CD4-positive, alpha-beta T cell treated with Interferon gamma for 1 hour (primary cell): ENCODE results near the gene NPTX1.

ENCODE experiments used
- DNase-seq: peaks from one replicate; pipeline ENCODE4 v3.0.0-alpha.2; 2020

Gene NPTX1

DNA sequence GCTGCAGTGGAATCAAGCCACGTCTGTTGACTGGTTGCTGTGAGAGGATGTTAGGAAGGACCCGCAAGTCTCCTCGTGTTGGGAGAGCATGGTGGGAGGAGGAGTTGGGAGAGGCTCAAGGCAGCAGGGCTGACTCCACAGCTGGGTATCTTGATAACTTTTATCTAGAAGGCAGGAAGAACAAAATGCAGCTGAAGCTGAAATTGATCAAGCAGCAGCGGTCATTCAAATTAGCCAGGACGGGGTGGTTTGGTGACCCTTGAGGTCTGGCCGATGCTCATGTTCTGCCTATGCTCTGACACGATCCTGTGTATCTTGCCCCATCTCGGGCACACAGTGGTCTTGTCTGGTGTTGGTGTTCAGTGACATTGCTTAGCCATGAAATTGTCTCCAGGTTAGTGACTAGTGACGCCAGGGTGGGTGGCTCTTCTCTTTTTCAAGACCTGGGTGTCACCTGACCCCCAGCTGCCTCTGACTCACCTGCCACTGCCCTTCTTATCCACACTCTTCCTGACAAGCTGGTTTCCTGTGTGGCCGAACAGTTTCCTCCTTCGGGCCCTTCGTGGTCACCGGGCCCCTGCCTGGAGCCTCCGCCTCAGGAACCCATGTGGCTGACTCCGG is 19.1 kb downstream of the NPTX1 start:
- DNase-seq: peak; percentile 18

- no peak for DNase-seq
Observed at GRCh38 chr17:80456465-80457235, 19.8 kb downstream of the NPTX1 start.

- no peak for DNase-seq
Observed at GRCh38 chr17:80455784-80456183, 20.6 kb downstream of the NPTX1 start.

GRCh38 chr17:80455336-80455710 is 21.1 kb downstream of the NPTX1 start:
- DNase-seq: peak; percentile 54

DNA sequence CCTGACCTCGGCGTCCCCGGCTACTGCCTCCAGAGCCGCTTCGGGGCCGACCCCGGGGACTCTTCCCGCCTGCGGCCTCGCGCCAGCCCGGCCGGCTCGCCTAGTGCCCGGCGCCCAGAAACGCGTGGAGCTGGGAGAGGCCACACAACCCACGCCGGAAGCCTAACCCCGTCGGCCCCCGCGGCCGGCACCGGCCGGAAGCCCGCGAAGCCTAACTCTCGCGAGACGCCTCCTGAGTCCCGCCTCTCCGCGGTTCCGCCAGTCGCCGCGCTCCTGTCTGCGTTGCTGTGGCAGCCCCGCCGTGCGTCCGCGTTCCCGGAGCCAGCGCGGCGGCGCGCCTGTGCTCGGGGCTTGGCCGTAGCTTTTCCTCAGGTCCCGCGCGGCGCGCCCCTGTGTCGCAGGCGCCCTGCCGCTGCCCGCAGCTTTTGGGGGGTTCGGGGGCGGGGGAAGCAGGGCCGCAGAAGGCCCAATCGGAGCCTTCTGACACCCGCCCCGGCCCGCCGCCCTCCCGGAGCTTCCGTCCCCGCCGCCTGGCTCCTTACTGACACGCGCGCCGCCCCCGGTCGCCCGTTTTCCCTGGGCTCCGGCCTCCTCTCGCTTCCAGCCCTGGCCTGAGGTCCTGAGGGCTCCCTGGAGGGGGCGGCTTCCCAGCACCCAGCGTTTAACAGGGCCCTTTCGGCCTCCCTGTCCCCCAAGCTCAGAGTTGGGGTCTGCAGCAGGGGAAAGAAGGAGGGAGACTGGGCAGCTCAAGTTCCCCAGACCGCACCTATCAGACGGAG is 21.7 kb downstream of the NPTX1 start:
- peak; percentile 95 for DNase-seq

GRCh38 chr17:80453998-80454556 is 22.3 kb downstream of the NPTX1 start:
- DNase-seq: no peak

- no peak for DNase-seq
Observed at GRCh38 chr17:80453126-80453997, 23.0 kb downstream of the NPTX1 start.

GRCh38 chr17:80452173-80452915 is 24.1 kb downstream of the NPTX1 start:
- DNase-seq: no peak

DNA sequence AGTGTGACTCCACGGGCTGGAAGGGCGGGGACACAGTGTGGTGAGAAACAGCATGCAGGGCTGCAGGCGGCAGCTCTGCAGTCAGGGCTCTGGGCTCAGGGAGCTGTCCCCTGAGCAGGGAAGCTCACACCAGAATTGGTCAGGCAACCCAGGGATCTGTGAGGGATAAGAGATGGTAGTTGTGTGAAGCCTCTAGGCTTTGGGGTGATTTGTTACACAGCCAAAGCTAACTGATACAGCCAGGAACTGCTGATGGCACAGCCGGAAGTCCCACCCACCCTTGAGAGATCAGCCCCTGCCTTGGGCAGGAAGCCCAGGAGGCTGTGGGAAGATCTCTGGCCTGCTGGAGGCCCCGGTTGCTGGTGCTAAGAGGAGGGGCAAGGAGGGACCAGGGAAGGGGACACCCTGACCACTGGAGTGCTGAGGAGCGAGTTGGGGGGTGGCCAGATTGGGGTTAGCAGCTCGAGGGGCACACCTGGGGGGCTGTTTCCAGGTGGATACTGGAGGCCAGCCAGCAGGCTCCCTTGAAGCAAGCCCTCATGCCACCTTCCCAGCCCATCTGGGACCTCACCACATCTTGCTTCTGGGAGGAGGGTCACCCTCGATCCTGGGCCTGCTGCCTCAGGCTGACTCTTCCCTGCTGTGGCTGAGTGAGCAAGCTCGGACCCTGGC is 25.2 kb downstream of the NPTX1 start:
- DNase-seq: no peak

GRCh38 chr17:80449930-80450576 is 26.4 kb downstream of the NPTX1 start:
- DNase-seq: no peak

GRCh38 chr17:80449194-80449929 is 27.0 kb downstream of the NPTX1 start:
- no peak for DNase-seq

- no peak for DNase-seq
Observed at GRCh38 chr17:80447790-80448189, 28.6 kb downstream of the NPTX1 start.

DNA sequence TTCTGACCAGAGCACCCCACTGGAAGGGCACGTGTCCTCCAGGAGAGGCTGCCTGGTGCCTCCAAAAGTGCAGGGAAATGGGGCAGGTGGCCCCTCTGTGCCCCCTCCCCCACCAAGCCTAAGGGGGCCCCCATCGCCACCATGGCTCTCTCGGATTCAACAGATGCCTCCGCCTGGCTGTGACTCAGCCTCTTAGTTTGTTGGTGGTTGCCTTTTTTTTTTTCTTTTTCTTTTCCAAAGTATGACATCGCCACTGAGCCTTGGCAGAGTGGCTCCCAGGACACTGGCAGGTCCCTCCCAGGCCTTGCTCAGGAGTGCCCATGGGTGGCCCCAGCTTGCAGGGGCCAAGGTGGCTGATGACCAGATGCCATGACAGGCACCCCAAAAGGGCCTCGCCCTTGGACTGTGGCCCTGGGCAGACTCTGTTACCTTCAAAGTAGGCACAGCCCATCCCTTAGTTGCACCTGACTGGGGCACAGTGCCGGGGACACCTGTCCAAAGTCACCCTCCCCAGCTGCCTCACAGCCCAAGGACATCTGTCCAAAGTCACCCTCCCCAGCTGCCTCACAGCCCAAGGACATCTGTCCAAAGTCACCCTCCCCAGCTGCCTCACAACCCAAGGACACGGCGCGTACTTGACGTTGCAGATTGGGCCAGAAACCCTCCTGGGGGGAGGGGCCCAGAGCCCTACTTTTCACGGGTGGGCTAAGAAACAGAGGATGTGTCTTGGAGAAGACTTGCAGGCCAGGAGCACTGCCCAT is 29.6 kb downstream of the NPTX1 start:
- DNase-seq: no peak

GRCh38 chr17:80445726-80446110 is 30.7 kb downstream of the NPTX1 start:
- DNase-seq: no peak

DNA sequence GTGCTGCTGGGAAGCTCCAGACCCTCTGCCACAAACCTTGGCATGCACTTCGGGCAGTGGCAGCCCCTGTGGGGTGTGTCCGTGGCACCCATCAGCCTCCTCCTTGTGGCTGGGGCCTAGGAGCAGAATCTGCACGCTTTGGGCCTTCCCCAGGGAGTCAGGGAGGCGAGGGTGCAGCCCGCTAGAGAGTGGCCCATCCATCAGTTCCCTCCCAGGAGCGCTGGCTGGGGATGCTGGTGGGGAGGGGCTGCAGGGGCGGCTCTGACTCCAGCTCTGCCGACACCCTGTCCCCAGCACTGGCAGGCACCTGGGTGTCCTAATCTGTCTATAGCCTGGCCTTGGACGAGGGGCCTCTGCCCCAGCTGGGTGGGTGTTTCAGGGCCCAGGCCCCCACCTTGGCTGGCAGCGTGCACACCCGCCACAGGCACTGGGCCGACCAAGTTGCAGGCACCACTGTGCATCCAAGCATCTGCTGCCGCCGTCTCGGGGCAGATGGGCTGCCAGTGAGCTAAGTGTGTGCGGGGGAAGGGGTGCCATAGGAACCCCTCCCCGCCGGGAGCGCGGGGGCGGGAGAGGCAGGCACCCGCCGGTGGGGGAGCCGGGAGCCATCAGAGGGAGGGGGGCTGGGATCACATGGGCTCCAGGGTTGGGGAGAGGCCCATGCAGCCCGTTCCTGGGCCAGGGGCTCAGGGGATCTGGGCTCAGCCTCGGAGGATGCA is 31.2 kb downstream of the NPTX1 start:
- no peak for DNase-seq

DNA sequence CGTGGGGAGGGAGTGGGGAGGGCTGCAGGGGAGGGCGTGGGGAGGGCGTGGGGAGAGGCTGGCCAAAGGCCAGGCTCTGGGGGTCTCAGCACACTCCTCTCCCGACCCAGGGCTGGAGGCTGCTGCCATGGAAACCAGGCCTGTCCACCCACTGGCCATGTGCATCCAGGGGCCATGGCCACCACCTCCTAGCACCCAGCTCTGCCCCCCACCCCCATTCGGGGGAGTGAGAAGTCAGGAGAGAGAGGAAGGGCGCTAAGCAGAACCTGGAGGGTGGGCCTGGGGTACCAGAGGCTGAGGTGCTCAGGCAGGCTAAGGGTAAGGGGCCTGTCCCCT is 31.8 kb downstream of the NPTX1 start:
- no peak for DNase-seq

GRCh38 chr17:80443916-80444643 is 32.3 kb downstream of the NPTX1 start:
- DNase-seq: no peak

- DNase-seq: no peak
Observed at GRCh38 chr17:80443498-80443897, 32.9 kb downstream of the NPTX1 start.
